HG02970 (cell line): ENCODE results near the gene CUL4A.

ENCODE experiments used
- ATAC-seq: cut with Tn5 transposase; IDR thresholded peaks from one replicate; pipeline ENCODE4 v1.9.1; 2021; ENCODE audit warnings: mild to moderate bottlenecking, moderate library complexity, moderate number of reproducible peaks; ENCODE audit not compliant: unreplicated experiment, low FRiP score

Gene CUL4A

GRCh38 chr13:113178896-113179167 is 30.6 kb upstream of the CUL4A start:
- no peak for ATAC-seq

GRCh38 chr13:113179374-113180230 is 29.8 kb upstream of the CUL4A start:
- no peak for ATAC-seq

GRCh38 chr13:113182046-113182445 is 27.4 kb upstream of the CUL4A start:
- ATAC-seq = no peak

GRCh38 chr13:113183450-113184129 is 25.8 kb upstream of the CUL4A start:
- ATAC-seq = no peak

- no peak for ATAC-seq
These were observed 24.6 kb upstream of the CUL4A start for GRCh38 chr13:113184568-113185440.

GRCh38 chr13:113186061-113186900 is 23.1 kb upstream of the CUL4A start:
- ATAC-seq = peak; percentile 92

GRCh38 chr13:113187263-113187669 is 22.1 kb upstream of the CUL4A start:
- no peak for ATAC-seq

- ATAC-seq = no peak
These were observed 21.3 kb upstream of the CUL4A start for GRCh38 chr13:113187883-113188665.

- ATAC-seq = no peak
These were observed 19.2 kb upstream of the CUL4A start for GRCh38 chr13:113190181-113190580.

GRCh38 chr13:113192279-113192678 is 17.1 kb upstream of the CUL4A start:
- no peak for ATAC-seq

- ATAC-seq = no peak
These were observed 16.5 kb upstream of the CUL4A start for GRCh38 chr13:113192902-113193301.

- ATAC-seq = no peak
These were observed 14.1 kb upstream of the CUL4A start for GRCh38 chr13:113195360-113195759.

- no peak for ATAC-seq
These were observed 12.3 kb upstream of the CUL4A start for GRCh38 chr13:113196970-113197737.

GRCh38 chr13:113201815-113202214 is 7.6 kb upstream of the CUL4A start:
- no peak for ATAC-seq

GRCh38 chr13:113202912-113203311 is 6.5 kb upstream of the CUL4A start:
- ATAC-seq = no peak

- ATAC-seq = no peak
These were observed 5.7 kb upstream of the CUL4A start for GRCh38 chr13:113203507-113204377.

- ATAC-seq = no peak
These were observed 5.1 kb upstream of the CUL4A start for GRCh38 chr13:113204378-113204734.

- ATAC-seq = no peak
These were observed 3.9 kb upstream of the CUL4A start for GRCh38 chr13:113205428-113205931.
